ENCODE measurements around the gene C12orf56. TPM values are rescaled to one million over a fixed set of nuclear protein-coding genes. Genes with fewer than 3 reads are reported as not detected.

Gene C12orf56
- total RNA-seq, 1 experiment from 2014 or later = not detected

DNA sequence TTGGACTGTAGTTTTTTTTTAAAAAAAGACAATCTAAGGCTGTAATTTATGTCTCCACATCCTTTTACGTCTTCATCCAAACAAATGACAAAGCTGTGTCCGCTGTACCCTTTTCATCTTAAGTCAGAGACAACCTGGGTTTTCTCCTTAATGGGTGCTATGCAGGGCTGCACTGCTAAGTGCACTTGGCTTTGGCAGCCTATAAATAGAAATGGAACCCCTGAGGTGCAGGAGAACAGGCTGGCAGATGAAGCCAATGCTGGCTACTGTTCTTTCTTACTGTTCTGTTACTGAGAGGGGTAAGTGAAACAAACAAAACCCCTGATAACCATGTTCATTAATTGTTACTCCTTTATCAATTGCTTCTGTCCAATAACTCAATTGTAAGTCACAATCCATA, 121.4 kb downstream of the C12orf56 start:
- ChIA-PET POLR2A (no interaction called here), RAD21 (ENCODE audit: low non-redundant PET in 1 of 2, low total read pairs in 2 of 2, uncharacterized antibody in 2 of 2, unreplicated experiment in 2 of 2) (no interaction called here), CTCF (no interaction called here)
- H3K27me3 ChIP-seq (ENCODE audit: insufficient read depth, low read length) = no peaks in the 10 kb centered on the region
- TF ChIP-seq SP1 (IDR thresholded peaks at IDR 0.05; ENCODE audit: low read depth) (no peak), POLR2A (IDR thresholded peaks at IDR 0.05; ENCODE audit: borderline replicate concordance, extremely low read depth, insufficient read depth, insufficient read length) (no peak), JUND (IDR thresholded peaks at IDR 0.05) (no peak), CBX3 (IDR thresholded peaks at IDR 0.05; ENCODE audit: low read depth) (no peak), SIN3A (IDR thresholded peaks at IDR 0.05; ENCODE audit: low read depth) (no peak), YY1 (IDR thresholded peaks at IDR 0.05; ENCODE audit: extremely low read depth, insufficient replicate concordance, low read depth, low read length) (no peak), EZH2 (IDR thresholded peaks at IDR 0.05) (no peak), EGR1 (IDR thresholded peaks at IDR 0.05; ENCODE audit: low read depth) (no peak), ELF1 (IDR thresholded peaks at IDR 0.05; ENCODE audit: borderline replicate concordance, low read depth) (no peak)
- H3K79me2 ChIP-seq (ENCODE audit: insufficient read depth, low read length) = no peaks in the 10 kb centered on the region
- no peak overlapping the region for H3K4me2 ChIP-seq (ENCODE audit: low read length)
- ATAC-seq (no peak), DNase-seq (ENCODE audit: low read depth, low spot score) (no peak)
- H3K9me2 ChIP-seq (ENCODE audit: insufficient read depth) = no peaks in the 10 kb centered on the region
- peaks cover 0 to 7% of the 10 kb centered on the region in 2 experiments; a peak in 1 of 4 replicates for H3K4me1 ChIP-seq (ENCODE audit: control insufficient read depth in 1 of 2, insufficient read depth in 2 of 2, low read length in 2 of 2)
- intact Hi-C loops (cut with micrococcal nuclease) = no loop called here
- no peak overlapping the region for H3K9ac ChIP-seq (ENCODE audit: low read length)
- no TSS peak for BruUV-seq (replicated peaks)
- no peaks in the 10 kb centered on the region for H3K9me3 ChIP-seq (ENCODE audit: control insufficient read depth in 1 of 2, insufficient read depth in 1 of 2, low read depth in 1 of 2, low read length in 2 of 2)
- no peak overlapping the region for H3K27ac ChIP-seq (ENCODE audit: low read depth, low read length)
- no peak overlapping the region for H2AFZ ChIP-seq (ENCODE audit: low read depth, low read length, poor library complexity, severe bottlenecking)
- H3K4me3 ChIP-seq (replicated peaks in 1 of 2; ENCODE audit: low read depth in 1 of 2, low read length in 2 of 2) = no peak overlapping the region
- no peaks in the 10 kb centered on the region for H4K20me1 ChIP-seq (ENCODE audit: insufficient read depth)
- H3K36me3 ChIP-seq (ENCODE audit: control insufficient read depth in 1 of 2, insufficient read depth in 2 of 2, low read length in 2 of 2) = no peaks in the 10 kb centered on the region

DNA sequence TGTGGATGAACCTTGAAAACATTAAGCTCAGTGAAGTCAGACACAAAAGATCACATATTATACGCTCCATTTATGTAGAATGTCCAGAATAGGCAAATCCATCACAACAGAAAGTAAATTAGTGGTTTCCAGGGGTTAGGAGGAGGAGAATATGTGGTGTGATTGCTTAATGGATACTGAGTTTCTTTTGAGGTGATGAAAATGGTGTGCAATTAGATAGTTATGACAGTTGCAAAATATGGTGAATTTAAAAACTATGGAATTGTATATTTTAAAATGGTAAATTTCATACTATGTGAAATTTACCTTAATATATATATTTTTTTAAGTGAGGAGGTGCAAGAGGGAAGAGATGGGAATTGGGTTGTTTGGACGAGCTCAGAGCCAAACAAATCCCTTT, 122.1 kb downstream of the C12orf56 start:
- Histone ChIP-seq H3K9me2 (ENCODE audit: insufficient read depth) (no peaks in the 10 kb centered on the region), H3K9ac (ENCODE audit: low read length) (no peak overlapping the region), H3K9me3 (ENCODE audit: control insufficient read depth in 1 of 2, insufficient read depth in 1 of 2, low read depth in 1 of 2, low read length in 2 of 2) (no peaks in the 10 kb centered on the region), H3K36me3 (ENCODE audit: control insufficient read depth in 1 of 2, insufficient read depth in 2 of 2, low read length in 2 of 2) (no peaks in the 10 kb centered on the region), H4K20me1 (ENCODE audit: insufficient read depth) (no peaks in the 10 kb centered on the region), H3K27ac (ENCODE audit: low read depth, low read length) (no peak overlapping the region), H3K27me3 (ENCODE audit: insufficient read depth, low read length) (no peaks in the 10 kb centered on the region), H2AFZ (ENCODE audit: low read depth, low read length, poor library complexity, severe bottlenecking) (no peak overlapping the region), H3K4me3 (replicated peaks in 1 of 2; ENCODE audit: low read depth in 1 of 2, low read length in 2 of 2) (no peak overlapping the region), H3K4me2 (ENCODE audit: low read length) (no peak overlapping the region), H3K79me2 (ENCODE audit: insufficient read depth, low read length) (no peaks in the 10 kb centered on the region), H3K4me1 (ENCODE audit: control insufficient read depth in 1 of 2, insufficient read depth in 2 of 2, low read length in 2 of 2) (peaks cover 0 to under 1% of the 10 kb centered on the region in 2 experiments; a peak in 1 of 4 replicates)
- RAD21 ChIA-PET (ENCODE audit: low non-redundant PET in 1 of 2, low total read pairs in 2 of 2, uncharacterized antibody in 2 of 2, unreplicated experiment in 2 of 2) = no interaction called here
- POLR2A ChIA-PET = no interaction called here
- no TSS peak for BruUV-seq (replicated peaks)
- no peak for ATAC-seq
- DNase-seq (ENCODE audit: low read depth, low spot score) = no peak
- intact Hi-C loops (cut with micrococcal nuclease) = no loop called here
- CTCF ChIA-PET = no interaction called here
- no peak for TF ChIP-seq POLR2A (IDR thresholded peaks at IDR 0.05; ENCODE audit: borderline replicate concordance, extremely low read depth, insufficient read depth, insufficient read length)
- no peak for TF ChIP-seq SRF (IDR thresholded peaks at IDR 0.05; ENCODE audit: low read depth)
- TF ChIP-seq, protein P1, sequence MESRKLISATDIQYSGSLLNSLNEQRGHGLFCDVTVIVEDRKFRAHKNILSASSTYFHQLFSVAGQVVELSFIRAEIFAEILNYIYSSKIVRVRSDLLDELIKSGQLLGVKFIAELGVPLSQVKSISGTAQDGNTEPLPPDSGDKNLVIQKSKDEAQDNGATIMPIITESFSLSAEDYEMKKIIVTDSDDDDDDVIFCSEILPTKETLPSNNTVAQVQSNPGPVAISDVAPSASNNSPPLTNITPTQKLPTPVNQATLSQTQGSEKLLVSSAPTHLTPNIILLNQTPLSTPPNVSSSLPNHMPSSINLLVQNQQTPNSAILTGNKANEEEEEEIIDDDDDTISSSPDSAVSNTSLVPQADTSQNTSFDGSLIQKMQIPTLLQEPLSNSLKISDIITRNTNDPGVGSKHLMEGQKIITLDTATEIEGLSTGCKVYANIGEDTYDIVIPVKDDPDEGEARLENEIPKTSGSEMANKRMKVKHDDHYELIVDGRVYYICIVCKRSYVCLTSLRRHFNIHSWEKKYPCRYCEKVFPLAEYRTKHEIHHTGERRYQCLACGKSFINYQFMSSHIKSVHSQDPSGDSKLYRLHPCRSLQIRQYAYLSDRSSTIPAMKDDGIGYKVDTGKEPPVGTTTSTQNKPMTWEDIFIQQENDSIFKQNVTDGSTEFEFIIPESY (IDR thresholded peaks at IDR 0.05; ENCODE audit: extremely low read depth, insufficient replicate concordance, low read length) = no peak
- no peak for TF ChIP-seq MAX (IDR thresholded peaks at IDR 0.05)
- no peak for TF ChIP-seq ELF1 (IDR thresholded peaks at IDR 0.05; ENCODE audit: borderline replicate concordance, low read depth)
- TF ChIP-seq POLR2AphosphoS5 (IDR thresholded peaks at IDR 0.05; ENCODE audit: low read depth, low read length) = no peak
- no peak for TF ChIP-seq SIN3A (IDR thresholded peaks at IDR 0.05; ENCODE audit: low read depth)
- no peak for TF ChIP-seq RAD21 (IDR thresholded peaks at IDR 0.05; ENCODE audit: low read depth)
- TF ChIP-seq REST (IDR thresholded peaks at IDR 0.05; ENCODE audit: low read depth) = no peak
- no peak for TF ChIP-seq CEBPB (IDR thresholded peaks at IDR 0.05; ENCODE audit: low read depth)
- no peak for TF ChIP-seq CBX3 (IDR thresholded peaks at IDR 0.05; ENCODE audit: low read depth)
